ENCODE results near the gene SDK1.

DNA sequence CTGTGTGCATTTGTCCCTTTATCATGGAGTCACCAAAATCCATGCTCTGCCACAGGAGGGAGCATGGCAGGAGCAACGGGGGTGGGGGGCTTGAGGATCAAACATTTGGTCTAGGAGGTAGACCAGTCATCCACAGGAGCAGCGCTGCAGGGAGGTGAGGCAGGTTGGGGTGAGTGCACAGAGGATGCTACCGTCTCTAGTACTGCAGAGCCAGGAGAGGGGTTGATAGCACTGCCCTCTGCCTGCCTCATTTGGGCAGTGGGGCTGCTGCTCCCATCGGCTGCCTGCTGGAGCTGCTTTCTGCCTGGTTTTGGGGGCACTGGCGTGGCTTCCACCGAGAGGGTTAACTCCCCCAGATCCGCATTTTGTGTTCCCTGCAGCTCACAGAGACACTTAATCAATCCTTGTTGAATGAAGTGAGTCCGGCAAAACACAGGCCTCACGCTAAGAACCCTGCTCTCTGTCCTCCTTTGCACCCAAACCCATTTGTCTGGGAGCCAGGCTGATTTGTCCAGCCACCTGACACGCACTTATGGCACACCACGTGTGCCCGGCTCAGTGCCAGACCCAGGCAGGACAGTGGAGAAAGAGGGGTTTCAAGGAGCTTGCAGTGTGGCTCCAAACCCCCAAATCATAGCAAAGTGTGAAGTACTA is 854.0 kb downstream of the SDK1 start:
- TF ChIP-seq POLR2A (IDR thresholded peaks at IDR 0.05): no peak
- TF ChIP-seq, protein P1, sequence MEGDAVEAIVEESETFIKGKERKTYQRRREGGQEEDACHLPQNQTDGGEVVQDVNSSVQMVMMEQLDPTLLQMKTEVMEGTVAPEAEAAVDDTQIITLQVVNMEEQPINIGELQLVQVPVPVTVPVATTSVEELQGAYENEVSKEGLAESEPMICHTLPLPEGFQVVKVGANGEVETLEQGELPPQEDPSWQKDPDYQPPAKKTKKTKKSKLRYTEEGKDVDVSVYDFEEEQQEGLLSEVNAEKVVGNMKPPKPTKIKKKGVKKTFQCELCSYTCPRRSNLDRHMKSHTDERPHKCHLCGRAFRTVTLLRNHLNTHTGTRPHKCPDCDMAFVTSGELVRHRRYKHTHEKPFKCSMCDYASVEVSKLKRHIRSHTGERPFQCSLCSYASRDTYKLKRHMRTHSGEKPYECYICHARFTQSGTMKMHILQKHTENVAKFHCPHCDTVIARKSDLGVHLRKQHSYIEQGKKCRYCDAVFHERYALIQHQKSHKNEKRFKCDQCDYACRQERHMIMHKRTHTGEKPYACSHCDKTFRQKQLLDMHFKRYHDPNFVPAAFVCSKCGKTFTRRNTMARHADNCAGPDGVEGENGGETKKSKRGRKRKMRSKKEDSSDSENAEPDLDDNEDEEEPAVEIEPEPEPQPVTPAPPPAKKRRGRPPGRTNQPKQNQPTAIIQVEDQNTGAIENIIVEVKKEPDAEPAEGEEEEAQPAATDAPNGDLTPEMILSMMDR (IDR thresholded peaks at IDR 0.05 in 4 of 5, conservative IDR thresholded peaks at IDR 0.05 in 1 of 5): no peak
